GM20000 (cell line): ENCODE measurements around the gene ALAD.
A peak's percentile ranks its signal among the peaks of the same experiment; 100 is the strongest.

Experiments used
- DNase-seq: peaks from one replicate; pipeline ENCODE4 v3.0.0; 2012; ENCODE audit warnings: low spot score
- CTCF ChIP-seq: IDR thresholded peaks from 2 replicates; pipeline ENCODE4 v1.5.1; 2012; ENCODE audit warnings: mild to moderate bottlenecking, control low read depth; ENCODE audit errors: extremely low read depth, missing control alignments

ALAD gene

GRCh38 chr9:113350107-113350661 is 50.9 kb downstream of the ALAD start:
- DNase-seq = peak; percentile 63
- TF ChIP-seq CTCF = no peak

GRCh38 chr9:113349445-113350094 is 51.5 kb downstream of the ALAD start, which contains the start of gene BSPRY:
Gene BSPRY (plus strand): TSS chr9:113349541. CDS start chr9:113349580, 39 bp downstream.
- peak; percentile 75 for DNase-seq
- TF ChIP-seq CTCF = no peak

- TF ChIP-seq CTCF = no peak
- DNase-seq = no peak
Observed at GRCh38 chr9:113349066-113349444, 52.0 kb downstream of the ALAD start.

- no peak for TF ChIP-seq CTCF
- DNase-seq = no peak
Observed at GRCh38 chr9:113348437-113348836, 52.6 kb downstream of the ALAD start.

GRCh38 chr9:113345671-113346070 is 55.4 kb downstream of the ALAD start:
- TF ChIP-seq CTCF = no peak
- no peak for DNase-seq

- no peak for DNase-seq
- no peak for TF ChIP-seq CTCF
Observed at GRCh38 chr9:113345190-113345589, 55.9 kb downstream of the ALAD start.

- DNase-seq = no peak
- no peak for TF ChIP-seq CTCF
Observed at GRCh38 chr9:113343732-113344231, 57.3 kb downstream of the ALAD start.
